Sigmoid colon (tissue), 7 donors: ENCODE data around the gene SLC16A7. TPM values are rescaled to one million over a fixed set of nuclear protein-coding genes. Genes with fewer than 3 reads are reported as not detected.

Source experiments
- DNase-seq: peaks from one replicate; pipeline ENCODE4 v3.0.0-alpha.2; 2019
- H3K27ac ChIP-seq, 4 donors: fragments of 200-600 bp; sonication (generic); one replicate each; pipeline ENCODE4 v1.5.1; 2016 to 2019; ENCODE audit warnings: mild to moderate bottlenecking in 1 of 4
- H3K27me3 ChIP-seq, 3 donors: fragments of 200-600 bp; sonication (generic); one replicate each; pipeline ENCODE4 v1.5.1; 2019; ENCODE audit warnings: mild to moderate bottlenecking in 1 of 3
- H3K36me3 ChIP-seq, 4 donors: fragments of 200-600 bp; sonication (generic); one replicate each; pipeline ENCODE4 v1.5.1; 2016 to 2019
- H3K4me1 ChIP-seq, 4 donors: fragments of 200-600 bp; sonication (generic); one replicate each; pipeline ENCODE4 v1.5.1; 2017 to 2019
- H3K4me3 ChIP-seq, 4 donors: fragments of 200-600 bp; sonication (generic); one replicate each; pipeline ENCODE4 v1.5.1; 2017 to 2019; ENCODE audit warnings: mild to moderate bottlenecking in 2 of 4, moderate library complexity in 1 of 4
- H3K9me3 ChIP-seq, 4 donors: fragments of 200-600 bp in 3 of 4; sonication (generic) in 3 of 4; one replicate each; pipeline versions ENCODE4 v1.5.1 to v1.6.1; 2013 to 2019
- EP300 ChIP-seq, 4 donors: sonication (generic); formaldehyde crosslinking; IDR thresholded peaks; one replicate each; pipeline ENCODE4 v1.6.1; 2017; ENCODE audit warnings: antibody characterized with exemption in 4 of 4
- POLR2A ChIP-seq, 2 donors: fragments of 450-650 bp; IDR thresholded peaks; one replicate each; pipeline ENCODE4 v1.6.1; 2016; ENCODE audit warnings: antibody characterized with exemption in 2 of 2, mild to moderate bottlenecking in 2 of 2, moderate library complexity in 2 of 2
- POLR2AphosphoS5 ChIP-seq, 4 donors: sonication (generic); formaldehyde crosslinking; IDR thresholded peaks; one replicate each; pipeline ENCODE4 v1.6.1; 2017; ENCODE audit warnings: antibody characterized with exemption in 4 of 4
- WGBS, 2 donors: extraction: QIAGEN DNeasy Blood & Tissue Kit; methylation state at CpG; one replicate each; pipeline ENCODE4 v1.1.7; 2013; 5-methylcytosine and 5-hydroxymethylcytosine counted together
- intact Hi-C: fragments of 100-400 bp; cut with DNase I; formaldehyde crosslinking; loops from one replicate; pipeline ENCODE4 v1.15.1; 2023
- polyA plus RNA-seq, 3 donors: library from polyadenylated mRNA; stranded (reverse); fragments of 200-250 nt; gene quantifications; one replicate each; pipeline ENCODE4 v1.2.3, GENCODE V29; 2013
- total RNA-seq, 4 donors: library from RNA; depleted of rRNA; stranded (reverse); fragments of >200 nt; gene quantifications; one replicate each; pipeline ENCODE4 v1.1.0, GENCODE V29; 2016
- TF ChIP-seq, protein P1 (sequence below), 4 experiments: fragments of 450-650 bp in 3 of 4; fragments of 200-600 bp in 1 of 4; IDR thresholded peaks; one replicate each; pipeline ENCODE4 v1.5.1; 2016 to 2019; ENCODE audit warnings: antibody characterized with exemption in 4 of 4, mild to moderate bottlenecking in 3 of 4, moderate library complexity in 2 of 4
- donor health status: healthy with polysubstance abuse.
- donor health status: Bipolar disorder and iron deficiency.
- donor health status: healthy.

SLC16A7 gene
- total and polyA plus RNA-seq, 7 donors = 0.46 to 38.8 (median 27.1) TPM

DNA sequence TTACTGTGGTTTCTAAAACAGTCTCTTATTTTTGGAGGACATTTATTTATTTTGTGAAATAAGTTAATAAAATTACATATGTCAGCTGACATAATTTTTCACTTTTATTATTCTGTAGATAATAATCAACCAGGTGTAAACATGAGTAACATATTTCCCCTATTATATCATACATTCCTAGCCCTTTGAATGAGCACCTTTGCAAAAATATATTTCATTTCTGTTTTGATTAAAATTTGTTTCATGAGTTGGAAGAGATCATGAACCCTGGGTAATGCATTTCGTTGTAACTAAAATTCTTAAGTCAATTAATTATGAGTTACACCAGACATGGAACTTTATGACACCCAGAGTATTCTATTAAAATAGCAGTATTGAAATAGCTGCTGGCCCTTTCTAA lies 56.3 kb downstream of the SLC16A7 start:
- Histone ChIP-seq H3K9me3 (peaks cover 0 to under 1% (median 0%) of the 10 kb centered on the region in 4 donors), H3K27me3 (no peaks in the 10 kb centered on the region), H3K4me1 (peaks cover 0 to 13% (median 6%) of the 10 kb centered on the region in 4 donors), H3K27ac (no peak overlapping the region), H3K4me3 (no peak overlapping the region), H3K36me3 (no peaks in the 10 kb centered on the region)
- intact Hi-C loops = no loop called here
- no peak for DNase-seq
- TF ChIP-seq, protein P1, sequence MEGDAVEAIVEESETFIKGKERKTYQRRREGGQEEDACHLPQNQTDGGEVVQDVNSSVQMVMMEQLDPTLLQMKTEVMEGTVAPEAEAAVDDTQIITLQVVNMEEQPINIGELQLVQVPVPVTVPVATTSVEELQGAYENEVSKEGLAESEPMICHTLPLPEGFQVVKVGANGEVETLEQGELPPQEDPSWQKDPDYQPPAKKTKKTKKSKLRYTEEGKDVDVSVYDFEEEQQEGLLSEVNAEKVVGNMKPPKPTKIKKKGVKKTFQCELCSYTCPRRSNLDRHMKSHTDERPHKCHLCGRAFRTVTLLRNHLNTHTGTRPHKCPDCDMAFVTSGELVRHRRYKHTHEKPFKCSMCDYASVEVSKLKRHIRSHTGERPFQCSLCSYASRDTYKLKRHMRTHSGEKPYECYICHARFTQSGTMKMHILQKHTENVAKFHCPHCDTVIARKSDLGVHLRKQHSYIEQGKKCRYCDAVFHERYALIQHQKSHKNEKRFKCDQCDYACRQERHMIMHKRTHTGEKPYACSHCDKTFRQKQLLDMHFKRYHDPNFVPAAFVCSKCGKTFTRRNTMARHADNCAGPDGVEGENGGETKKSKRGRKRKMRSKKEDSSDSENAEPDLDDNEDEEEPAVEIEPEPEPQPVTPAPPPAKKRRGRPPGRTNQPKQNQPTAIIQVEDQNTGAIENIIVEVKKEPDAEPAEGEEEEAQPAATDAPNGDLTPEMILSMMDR (IDR thresholded peaks at IDR 0.05) = no peak
- no peak for TF ChIP-seq EP300 (IDR thresholded peaks at IDR 0.05)
- no peak for TF ChIP-seq POLR2A (IDR thresholded peaks at IDR 0.05)
- no peak for TF ChIP-seq POLR2AphosphoS5 (IDR thresholded peaks at IDR 0.05)
- WGBS, 2 donors = 51 to 82% methylated on average over 1 of the region's 1 CpG

DNA sequence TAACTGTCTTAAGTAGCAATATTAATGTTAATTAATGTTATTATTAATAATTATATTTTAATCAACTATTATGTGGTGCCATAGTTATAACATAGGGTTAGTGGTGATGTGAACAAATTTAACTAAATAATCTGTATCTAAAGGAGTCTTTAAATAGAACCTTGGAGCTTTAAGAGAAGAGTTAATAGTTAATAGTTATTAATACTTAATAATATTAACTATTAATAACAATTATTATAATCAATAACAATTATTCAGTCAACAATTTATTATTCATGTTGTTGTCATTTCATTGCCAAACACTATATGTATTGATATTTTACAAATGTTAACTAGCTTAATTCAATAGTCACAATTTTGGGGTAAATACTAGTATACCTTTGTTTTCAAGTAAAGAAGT lies 58.2 kb downstream of the SLC16A7 start:
- Histone ChIP-seq H3K4me1 (peaks cover 0 to 16% (median 7%) of the 10 kb centered on the region in 4 donors), H3K36me3 (no peaks in the 10 kb centered on the region), H3K9me3 (no peaks in the 10 kb centered on the region), H3K4me3 (no peak overlapping the region), H3K27ac (no peak overlapping the region), H3K27me3 (no peaks in the 10 kb centered on the region)
- intact Hi-C loops = no loop called here
- DNase-seq = no peak
- no peak for TF ChIP-seq POLR2AphosphoS5 (IDR thresholded peaks at IDR 0.05)
- TF ChIP-seq, protein P1 (IDR thresholded peaks at IDR 0.05) = no peak
- no peak for TF ChIP-seq POLR2A (IDR thresholded peaks at IDR 0.05)

DNA sequence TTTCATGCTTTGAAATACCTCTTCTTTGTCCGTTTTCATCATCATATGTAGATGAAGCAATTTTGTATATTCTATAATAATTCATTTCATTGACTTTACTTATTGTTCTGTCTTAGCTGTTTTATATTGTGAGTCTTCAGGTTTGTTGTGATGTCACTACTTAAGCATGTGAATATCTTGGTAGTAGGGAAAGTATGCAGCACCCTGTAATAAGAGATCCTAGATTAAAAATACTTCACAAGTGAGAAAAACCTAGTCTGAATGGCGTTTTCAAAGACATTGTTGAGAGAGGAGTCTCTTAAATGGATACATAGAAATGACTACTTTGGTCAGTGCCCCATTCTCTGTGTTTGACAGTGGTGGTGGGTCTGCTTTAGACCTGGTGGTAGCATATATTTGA lies 61.4 kb downstream of the SLC16A7 start:
- no peaks in the 10 kb centered on the region for H3K9me3 ChIP-seq
- no peak overlapping the region for H3K27ac ChIP-seq
- WGBS, 2 donors = 90 to 91% methylated on average over 2 of the region's 2 CpGs
- intact Hi-C loops = no loop called here
- DNase-seq = no peak
- H3K4me1 ChIP-seq = peaks cover 0 to 4% (median 0%) of the 10 kb centered on the region in 4 donors
- H3K36me3 ChIP-seq = no peaks in the 10 kb centered on the region
- no peaks in the 10 kb centered on the region for H3K27me3 ChIP-seq
- no peak overlapping the region for H3K4me3 ChIP-seq
- TF ChIP-seq POLR2A (IDR thresholded peaks at IDR 0.05) (no peak), EP300 (IDR thresholded peaks at IDR 0.05) (no peak)

DNA sequence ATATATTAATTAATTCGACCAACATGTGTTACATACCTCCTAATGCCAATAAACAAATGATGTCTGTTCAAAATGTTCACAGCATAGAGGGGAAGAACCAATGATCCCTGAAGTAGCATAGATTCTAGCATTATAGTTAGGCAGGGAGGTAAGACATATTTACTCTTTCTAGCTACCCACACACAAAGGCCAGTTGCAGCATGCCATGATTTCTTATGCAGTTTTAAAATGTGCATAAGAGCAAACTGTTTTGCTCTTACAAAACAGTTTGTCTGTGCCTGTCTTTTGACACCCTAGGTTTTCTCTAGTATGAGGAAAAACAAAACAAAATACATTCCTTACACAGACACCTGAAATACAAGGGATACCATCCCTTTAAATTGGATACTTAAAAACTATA lies 61.9 kb downstream of the SLC16A7 start:
- Histone ChIP-seq H3K4me3 (no peak overlapping the region), H3K27me3 (no peaks in the 10 kb centered on the region), H3K9me3 (no peaks in the 10 kb centered on the region), H3K27ac (no peak overlapping the region), H3K36me3 (no peaks in the 10 kb centered on the region), H3K4me1 (peaks cover 0 to 4% (median 0%) of the 10 kb centered on the region in 4 donors)
- intact Hi-C loops = no loop called here
- TF ChIP-seq, protein P1 (IDR thresholded peaks at IDR 0.05) = no peak
- TF ChIP-seq POLR2A (IDR thresholded peaks at IDR 0.05) (no peak), POLR2AphosphoS5 (IDR thresholded peaks at IDR 0.05) (no peak), EP300 (IDR thresholded peaks at IDR 0.05) (no peak)
- WGBS, 2 donors = 83 to 96% methylated on average over 1 of the region's 1 CpG
- no peak for DNase-seq

DNA sequence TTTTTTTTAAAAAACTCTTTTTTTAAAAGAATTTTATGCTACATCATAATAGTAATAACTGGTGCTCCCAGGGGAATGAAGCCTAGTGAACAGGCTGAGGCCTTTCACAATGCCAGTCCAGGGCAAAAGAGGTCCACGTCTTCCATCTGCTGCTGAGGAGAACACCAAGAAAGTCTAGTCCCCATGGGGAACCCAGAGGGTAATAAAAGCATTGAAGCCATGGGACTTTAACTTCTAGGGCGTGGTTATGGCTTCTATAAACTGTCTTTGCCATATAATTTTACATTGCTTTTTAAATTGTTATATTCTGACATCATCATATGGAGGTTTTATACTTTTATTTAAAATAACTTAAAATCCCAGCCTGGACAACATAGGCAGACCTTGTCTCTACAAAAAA lies 64.3 kb downstream of the SLC16A7 start:
- Histone ChIP-seq H3K9me3 (no peaks in the 10 kb centered on the region), H3K27me3 (no peaks in the 10 kb centered on the region), H3K36me3 (no peaks in the 10 kb centered on the region), H3K27ac (no peak overlapping the region), H3K4me1 (peaks cover 0 to 4% (median 0%) of the 10 kb centered on the region in 4 donors), H3K4me3 (no peak overlapping the region)
- no peak for DNase-seq
- intact Hi-C loops = no loop called here
- WGBS, 2 donors = 20 to 71% methylated on average over 2 of the region's 2 CpGs
- TF ChIP-seq POLR2AphosphoS5 (IDR thresholded peaks at IDR 0.05) = no peak
- no peak for TF ChIP-seq POLR2A (IDR thresholded peaks at IDR 0.05)
- TF ChIP-seq, protein P1 (IDR thresholded peaks at IDR 0.05) = no peak
- no peak for TF ChIP-seq EP300 (IDR thresholded peaks at IDR 0.05)
